GM19238 (cell line): ENCODE data around the gene ZFPM1.

Experiments used
- DNase-seq: peaks from one replicate; pipeline ENCODE4 v3.0.0; 2011; ENCODE audit warnings: low spot score; ENCODE audit not compliant: insufficient read length

Gene ZFPM1

GRCh38 chr16:88497561-88498462, 44.7 kb downstream of the ZFPM1 start:
- no peak for DNase-seq

- DNase-seq = no peak
Observed at GRCh38 chr16:88498576-88499208, 45.6 kb downstream of the ZFPM1 start.

- DNase-seq = no peak
Observed at GRCh38 chr16:88499292-88499691, 46.2 kb downstream of the ZFPM1 start.

- no peak for DNase-seq
Observed at GRCh38 chr16:88499836-88500251, 46.8 kb downstream of the ZFPM1 start.

GRCh38 chr16:88500255-88500661, 47.2 kb downstream of the ZFPM1 start:
- DNase-seq = no peak

- no peak for DNase-seq
Observed at GRCh38 chr16:88502371-88502770, 49.3 kb downstream of the ZFPM1 start.

GRCh38 chr16:88502776-88503280, 49.7 kb downstream of the ZFPM1 start:
- no peak for DNase-seq

- DNase-seq = no peak
Observed at GRCh38 chr16:88503374-88503770, 50.3 kb downstream of the ZFPM1 start.

GRCh38 chr16:88503771-88504488, 50.9 kb downstream of the ZFPM1 start:
- no peak for DNase-seq

GRCh38 chr16:88504489-88505404, 51.7 kb downstream of the ZFPM1 start:
- no peak for DNase-seq

- peak; percentile 50 for DNase-seq
Observed at GRCh38 chr16:88505405-88506082, 52.5 kb downstream of the ZFPM1 start.

GRCh38 chr16:88506723-88507122, 53.6 kb downstream of the ZFPM1 start:
- DNase-seq = no peak

GRCh38 chr16:88507231-88507743, 54.2 kb downstream of the ZFPM1 start:
- DNase-seq = no peak

- DNase-seq = no peak
Observed at GRCh38 chr16:88508376-88508867, 55.3 kb downstream of the ZFPM1 start.

- no peak for DNase-seq
Observed at GRCh38 chr16:88508868-88509748, 56.0 kb downstream of the ZFPM1 start.

- no peak for DNase-seq
Observed at GRCh38 chr16:88509749-88510069, 56.6 kb downstream of the ZFPM1 start.

GRCh38 chr16:88510091-88510994, 57.3 kb downstream of the ZFPM1 start:
- DNase-seq = no peak

GRCh38 chr16:88511060-88511459, 58.0 kb downstream of the ZFPM1 start:
- DNase-seq = no peak
